Measurements from ENCODE around the gene COMTD1.

The COMTD1 gene

DNA sequence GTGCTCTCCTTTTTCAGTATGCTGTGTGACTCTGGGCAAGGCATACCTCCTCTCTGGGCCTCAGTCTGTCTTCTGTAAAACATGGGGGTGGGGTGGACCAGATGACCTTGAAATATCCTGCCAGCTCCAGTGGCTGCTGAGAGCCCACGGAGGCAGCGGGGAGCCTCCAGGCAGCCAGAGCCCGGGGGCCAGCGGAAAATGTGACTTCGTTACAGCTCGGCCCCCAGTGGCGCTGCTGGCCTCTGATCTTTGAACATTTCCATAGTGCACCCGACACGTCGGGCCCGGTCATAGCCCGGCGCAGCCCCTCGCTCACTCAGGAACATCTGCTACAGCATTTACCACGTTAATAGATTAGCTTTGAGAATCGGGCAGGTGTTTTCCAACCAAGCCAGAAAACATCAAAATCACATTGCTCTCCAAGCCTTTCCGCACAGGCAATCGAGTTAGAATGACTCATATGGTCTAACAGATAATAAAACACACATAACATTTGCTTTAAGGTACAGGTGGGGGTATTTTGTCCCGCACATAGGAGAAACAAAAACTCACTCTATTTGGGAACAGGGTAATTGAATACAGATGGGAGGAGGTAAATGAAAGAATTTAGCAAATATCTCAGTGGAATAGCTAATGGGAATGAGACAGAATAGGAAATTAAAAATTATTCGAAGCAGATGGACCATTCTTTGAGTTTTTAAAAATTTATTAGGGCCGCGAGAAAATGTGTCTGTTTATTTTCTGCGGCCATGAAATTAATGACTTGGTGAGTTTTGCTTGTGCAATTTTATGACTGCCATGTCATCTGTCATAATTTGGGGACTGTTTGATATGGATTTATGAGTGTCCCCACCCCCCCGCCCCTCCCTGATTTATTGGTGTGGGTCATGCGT, 26.3 kb upstream of the COMTD1 start:
- Histone ChIP-seq H3K4me1 (ENCODE audit: control insufficient read depth, insufficient read depth, low read length) (0 out of 2 replicates have a peak, but pooled peaks cover 3% of the 10 kb centered on the region), H3K27ac (ENCODE audit: extremely low read depth, low read depth, low read length) (no peak overlapping the region), H3K36me3 (ENCODE audit: control insufficient read depth in 2 of 2, insufficient read depth in 1 of 2, low read length in 2 of 2) (no peaks in the 10 kb centered on the region), H3K9me3 (ENCODE audit: control insufficient read depth, insufficient read depth, low read depth, low read length) (no peaks in the 10 kb centered on the region), H3K4me3 (ENCODE audit: low read depth, low read length) (no peak overlapping the region)
- CTCF ChIA-PET, result no interaction called here
- no peak for TF ChIP-seq KLF10 (tag by site-specific recombination; IDR thresholded peaks at IDR 0.05)
- TF ChIP-seq KLF1 (tag by site-specific recombination; IDR thresholded peaks at IDR 0.05), result no peak
- peak; percentile 63; the same call in 1 of the 2 replicates for TF ChIP-seq ZNF768 (tag by site-specific recombination; IDR thresholded peaks at IDR 0.05)
- peak; percentile 52; the same call in 1 of the 2 replicates for TF ChIP-seq ZBTB8A (tag by site-specific recombination; IDR thresholded peaks at IDR 0.05)
- TF ChIP-seq ZNF473 (tag by site-specific recombination; IDR thresholded peaks at IDR 0.05), result no peak
- peak; percentile 61 for TF ChIP-seq ZIC2 (tag by site-specific recombination; IDR thresholded peaks at IDR 0.05)
- TF ChIP-seq, protein P1, sequence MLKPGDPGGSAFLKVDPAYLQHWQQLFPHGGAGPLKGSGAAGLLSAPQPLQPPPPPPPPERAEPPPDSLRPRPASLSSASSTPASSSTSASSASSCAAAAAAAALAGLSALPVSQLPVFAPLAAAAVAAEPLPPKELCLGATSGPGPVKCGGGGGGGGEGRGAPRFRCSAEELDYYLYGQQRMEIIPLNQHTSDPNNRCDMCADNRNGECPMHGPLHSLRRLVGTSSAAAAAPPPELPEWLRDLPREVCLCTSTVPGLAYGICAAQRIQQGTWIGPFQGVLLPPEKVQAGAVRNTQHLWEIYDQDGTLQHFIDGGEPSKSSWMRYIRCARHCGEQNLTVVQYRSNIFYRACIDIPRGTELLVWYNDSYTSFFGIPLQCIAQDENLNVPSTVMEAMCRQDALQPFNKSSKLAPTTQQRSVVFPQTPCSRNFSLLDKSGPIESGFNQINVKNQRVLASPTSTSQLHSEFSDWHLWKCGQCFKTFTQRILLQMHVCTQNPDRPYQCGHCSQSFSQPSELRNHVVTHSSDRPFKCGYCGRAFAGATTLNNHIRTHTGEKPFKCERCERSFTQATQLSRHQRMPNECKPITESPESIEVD (tag by site-specific recombination; IDR thresholded peaks at IDR 0.05), result peak; percentile 17; the same call in 1 of the 2 replicates
- TF ChIP-seq FEZF1 (tag by site-specific recombination; IDR thresholded peaks at IDR 0.05), result no peak
- POLR2A ChIA-PET, result no interaction called here

GRCh38 chr10:75260990-75261389, 25.2 kb upstream of the COMTD1 start:
- Histone ChIP-seq H3K27ac (ENCODE audit: extremely low read depth, low read depth, low read length) (no peak overlapping the region), H3K9me3 (ENCODE audit: control insufficient read depth, insufficient read depth, low read depth, low read length) (no peaks in the 10 kb centered on the region), H3K36me3 (ENCODE audit: control insufficient read depth in 2 of 2, insufficient read depth in 1 of 2, low read length in 2 of 2) (no peaks in the 10 kb centered on the region), H3K4me3 (ENCODE audit: low read depth, low read length) (no peak overlapping the region), H3K4me1 (ENCODE audit: control insufficient read depth, insufficient read depth, low read length) (0 out of 2 replicates have a peak, but pooled peaks cover 3% of the 10 kb centered on the region)
- CTCF ChIA-PET, result interaction anchor here (1.5 kb wide), 1 partner anchor 10 kb away, joined by 3 read pairs; no protein-coding TSS in a partner anchor
- TF ChIP-seq, protein P2, sequence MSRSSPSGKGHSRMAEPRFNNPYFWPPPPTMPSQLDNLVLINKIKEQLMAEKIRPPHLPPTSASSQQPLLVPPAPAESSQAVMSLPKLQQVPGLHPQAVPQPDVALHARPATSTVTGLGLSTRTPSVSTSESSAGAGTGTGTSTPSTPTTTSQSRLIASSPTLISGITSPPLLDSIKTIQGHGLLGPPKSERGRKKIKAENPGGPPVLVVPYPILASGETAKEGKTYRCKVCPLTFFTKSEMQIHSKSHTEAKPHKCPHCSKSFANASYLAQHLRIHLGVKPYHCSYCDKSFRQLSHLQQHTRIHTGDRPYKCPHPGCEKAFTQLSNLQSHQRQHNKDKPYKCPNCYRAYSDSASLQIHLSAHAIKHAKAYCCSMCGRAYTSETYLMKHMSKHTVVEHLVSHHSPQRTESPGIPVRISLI (tag by site-specific recombination; IDR thresholded peaks at IDR 0.05), result no peak
- peak; percentile 99 for TF ChIP-seq ZNF37A (tag by site-specific recombination; IDR thresholded peaks at IDR 0.05)
- TF ChIP-seq YY2 (tag by site-specific recombination; IDR thresholded peaks at IDR 0.05), result no peak
- POLR2A ChIA-PET, result no interaction called here

- H3K4me3 ChIP-seq (ENCODE audit: low read depth, low read length), result no peak overlapping the region
- H3K9me3 ChIP-seq (ENCODE audit: control insufficient read depth, insufficient read depth, low read depth, low read length), result no peaks in the 10 kb centered on the region
- POLR2A ChIA-PET, result no interaction called here
- H3K27ac ChIP-seq (ENCODE audit: extremely low read depth, low read depth, low read length), result no peak overlapping the region
- no peaks in the 10 kb centered on the region for H3K4me1 ChIP-seq (ENCODE audit: control insufficient read depth, insufficient read depth, low read length)
- CTCF ChIA-PET, result no interaction called here
- no peaks in the 10 kb centered on the region for H3K36me3 ChIP-seq (ENCODE audit: control insufficient read depth in 2 of 2, insufficient read depth in 1 of 2, low read length in 2 of 2)
- TF ChIP-seq ZNF214 (tag by site-specific recombination; IDR thresholded peaks at IDR 0.05; ENCODE audit: borderline replicate concordance), result no peak
- TF ChIP-seq, protein P3, sequence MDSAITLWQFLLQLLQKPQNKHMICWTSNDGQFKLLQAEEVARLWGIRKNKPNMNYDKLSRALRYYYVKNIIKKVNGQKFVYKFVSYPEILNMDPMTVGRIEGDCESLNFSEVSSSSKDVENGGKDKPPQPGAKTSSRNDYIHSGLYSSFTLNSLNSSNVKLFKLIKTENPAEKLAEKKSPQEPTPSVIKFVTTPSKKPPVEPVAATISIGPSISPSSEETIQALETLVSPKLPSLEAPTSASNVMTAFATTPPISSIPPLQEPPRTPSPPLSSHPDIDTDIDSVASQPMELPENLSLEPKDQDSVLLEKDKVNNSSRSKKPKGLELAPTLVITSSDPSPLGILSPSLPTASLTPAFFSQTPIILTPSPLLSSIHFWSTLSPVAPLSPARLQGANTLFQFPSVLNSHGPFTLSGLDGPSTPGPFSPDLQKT (IDR thresholded peaks at IDR 0.05; ENCODE audit: borderline replicate concordance, low read depth, low read length), result no peak
- TF ChIP-seq ZNF664 (tag by site-specific recombination; IDR thresholded peaks at IDR 0.05), result no peak
- no peak for TF ChIP-seq ZFHX2 (tag by site-specific recombination; conservative IDR thresholded peaks at IDR 0.05)
- no peak for TF ChIP-seq ZNF416 (tag by site-specific recombination; IDR thresholded peaks at IDR 0.05)
- TF ChIP-seq ZBTB48 (tag by site-specific recombination; IDR thresholded peaks at IDR 0.05), result no peak
- TF ChIP-seq ZNF354C (tag by site-specific recombination; IDR thresholded peaks at IDR 0.05; ENCODE audit: borderline replicate concordance, low read depth), result no peak
- no peak for TF ChIP-seq ZNF560 (tag by site-specific recombination; IDR thresholded peaks at IDR 0.05; ENCODE audit: borderline replicate concordance)
- TF ChIP-seq SP7 (tag by site-specific recombination; IDR thresholded peaks at IDR 0.05), result no peak
Observed at GRCh38 chr10:75254739-75255138, 19.0 kb upstream of the COMTD1 start.

Data from HEK293 (cell line).